HG02981 (cell line): Measurements from ENCODE around the gene CUX1.
A peak's percentile ranks its signal among the peaks of the same experiment; 100 is the strongest.

Source experiments
- ATAC-seq: cut with Tn5 transposase; IDR thresholded peaks from one replicate; pipeline ENCODE4 v1.9.1; 2021; ENCODE audit warnings: mild to moderate bottlenecking, moderate library complexity; ENCODE audit not compliant: unreplicated experiment

CUX1 gene

GRCh38 chr7:102061354-102061945, 244.0 kb downstream of the CUX1 start:
- peak; percentile 18 for ATAC-seq

- ATAC-seq: peak; percentile 76
Observed at GRCh38 chr7:102061981-102062390, 244.6 kb downstream of the CUX1 start.

GRCh38 chr7:102063690-102064180, 246.3 kb downstream of the CUX1 start:
- no peak for ATAC-seq

GRCh38 chr7:102064361-102065025, 247.1 kb downstream of the CUX1 start:
- no peak for ATAC-seq

GRCh38 chr7:102065226-102065625, 247.8 kb downstream of the CUX1 start:
- no peak for ATAC-seq

GRCh38 chr7:102066476-102066875, 249.1 kb downstream of the CUX1 start:
- no peak for ATAC-seq

GRCh38 chr7:102068846-102069245, 251.4 kb downstream of the CUX1 start:
- ATAC-seq: no peak

- ATAC-seq: no peak
Observed at GRCh38 chr7:102069931-102070629, 252.7 kb downstream of the CUX1 start.

- no peak for ATAC-seq
Observed at GRCh38 chr7:102072003-102072402, 254.6 kb downstream of the CUX1 start.

- ATAC-seq: no peak
Observed at GRCh38 chr7:102072636-102073209, 255.3 kb downstream of the CUX1 start.

- no peak for ATAC-seq
Observed at GRCh38 chr7:102073931-102074880, 256.8 kb downstream of the CUX1 start.

GRCh38 chr7:102075126-102075525, 257.7 kb downstream of the CUX1 start:
- ATAC-seq: no peak

- ATAC-seq: no peak
Observed at GRCh38 chr7:102075553-102076135, 258.2 kb downstream of the CUX1 start.

- no peak for ATAC-seq
Observed at GRCh38 chr7:102077081-102077480, 259.7 kb downstream of the CUX1 start.

- ATAC-seq: no peak
Observed at GRCh38 chr7:102079140-102080018, 262.0 kb downstream of the CUX1 start.

- ATAC-seq: no peak
Observed at GRCh38 chr7:102080019-102080433, 262.6 kb downstream of the CUX1 start.

GRCh38 chr7:102080434-102081243, 263.2 kb downstream of the CUX1 start:
- ATAC-seq: no peak

- no peak for ATAC-seq
Observed at GRCh38 chr7:102081244-102081627, 263.8 kb downstream of the CUX1 start.
